ENCODE data around the gene AKAP8L. TPM values are rescaled to one million over a fixed set of nuclear protein-coding genes. Genes with fewer than 3 reads are reported as not detected.

Gene AKAP8L
- total and polyA plus RNA-seq, 9 of the 15 experiments (the other 6 are each of a cell fraction or from before 2014, with no cell fraction given) = 2.4 to 116 (median 70.7) TPM

GRCh38 chr19:15466851-15467733, 48.3 kb upstream of the AKAP8L start (continued):
- no peak for TF ChIP-seq MCM5 (IDR thresholded peaks at IDR 0.05; ENCODE audit: low read depth)
- no peak for TF ChIP-seq RBM34 (IDR thresholded peaks at IDR 0.05; ENCODE audit: borderline replicate concordance, insufficient read depth, low read length)
- TF ChIP-seq ZFP36 (IDR thresholded peaks at IDR 0.05; ENCODE audit: low read depth, low read length, partially characterized antibody) = peak; percentile 99
- TF ChIP-seq ZNF511 (CRISPR knock-in tag; IDR thresholded peaks at IDR 0.05) = no peak
- peak; percentile 91 for TF ChIP-seq SMARCA5 (IDR thresholded peaks at IDR 0.05)
- peak; percentile 30; the same call in 1 of the 2 replicates for TF ChIP-seq CTBP1 (IDR thresholded peaks at IDR 0.05; ENCODE audit: borderline replicate concordance)
- no peak for TF ChIP-seq KDM5B (IDR thresholded peaks at IDR 0.05; ENCODE audit: insufficient replicate concordance, low read depth, low read length)
- TF ChIP-seq E2F8 (IDR thresholded peaks at IDR 0.05; ENCODE audit: low read depth, partially characterized antibody) = no peak
- TF ChIP-seq KDM1A (IDR thresholded peaks at IDR 0.05) = no peak; a peak in 2 of 4 replicates
- TF ChIP-seq NFIX (CRISPR knock-in tag; IDR thresholded peaks at IDR 0.05; ENCODE audit: low read depth) = no peak
- no peak for TF ChIP-seq ZNF217 (CRISPR knock-in tag; IDR thresholded peaks at IDR 0.05)
- no peak for TF ChIP-seq MCM3 (IDR thresholded peaks at IDR 0.05)
- peak; percentile 18; the same call in 1 of the 2 replicates for TF ChIP-seq ATF3 (IDR thresholded peaks at IDR 0.05)
- TF ChIP-seq ATF3 (CRISPR knock-in tag; conservative IDR thresholded peaks at IDR 0.05) = no peak
- no peak for TF ChIP-seq CSDE1 (IDR thresholded peaks at IDR 0.05)
- no peak for TF ChIP-seq PHB (CRISPR knock-in tag; IDR thresholded peaks at IDR 0.05)
- no peak for TF ChIP-seq ZBTB26 (CRISPR knock-in tag; IDR thresholded peaks at IDR 0.05)
- TF ChIP-seq PCBP1 (IDR thresholded peaks at IDR 0.05; ENCODE audit: low read depth, low read length, poor library complexity, severe bottlenecking) = no peak
- TF ChIP-seq ZBTB9 (CRISPR knock-in tag; IDR thresholded peaks at IDR 0.05) = no peak
- no peak for TF ChIP-seq ZNF79 (CRISPR knock-in tag; IDR thresholded peaks at IDR 0.05; ENCODE audit: low read depth)
- peak; percentile 60; the same call in 1 of the 2 replicates for TF ChIP-seq NFE2 (IDR thresholded peaks at IDR 0.05; ENCODE audit: low read depth)
- no peak for TF ChIP-seq HDAC3 (IDR thresholded peaks at IDR 0.05; ENCODE audit: borderline replicate concordance, partially characterized antibody)
